ENCODE data around the gene ABCD1.

GRCh38 chrX:153779891-153780677, 55.4 kb downstream of the ABCD1 start:
- TF ChIP-seq, protein P1, sequence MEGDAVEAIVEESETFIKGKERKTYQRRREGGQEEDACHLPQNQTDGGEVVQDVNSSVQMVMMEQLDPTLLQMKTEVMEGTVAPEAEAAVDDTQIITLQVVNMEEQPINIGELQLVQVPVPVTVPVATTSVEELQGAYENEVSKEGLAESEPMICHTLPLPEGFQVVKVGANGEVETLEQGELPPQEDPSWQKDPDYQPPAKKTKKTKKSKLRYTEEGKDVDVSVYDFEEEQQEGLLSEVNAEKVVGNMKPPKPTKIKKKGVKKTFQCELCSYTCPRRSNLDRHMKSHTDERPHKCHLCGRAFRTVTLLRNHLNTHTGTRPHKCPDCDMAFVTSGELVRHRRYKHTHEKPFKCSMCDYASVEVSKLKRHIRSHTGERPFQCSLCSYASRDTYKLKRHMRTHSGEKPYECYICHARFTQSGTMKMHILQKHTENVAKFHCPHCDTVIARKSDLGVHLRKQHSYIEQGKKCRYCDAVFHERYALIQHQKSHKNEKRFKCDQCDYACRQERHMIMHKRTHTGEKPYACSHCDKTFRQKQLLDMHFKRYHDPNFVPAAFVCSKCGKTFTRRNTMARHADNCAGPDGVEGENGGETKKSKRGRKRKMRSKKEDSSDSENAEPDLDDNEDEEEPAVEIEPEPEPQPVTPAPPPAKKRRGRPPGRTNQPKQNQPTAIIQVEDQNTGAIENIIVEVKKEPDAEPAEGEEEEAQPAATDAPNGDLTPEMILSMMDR (IDR thresholded peaks at IDR 0.05) = no peak
- TF ChIP-seq POLR2AphosphoS5 (IDR thresholded peaks at IDR 0.05) = no peak
- no peak for TF ChIP-seq POLR2A (IDR thresholded peaks at IDR 0.05)

Data from breast epithelium (tissue), 3 donors.